ENCODE results near the gene TMC4. TPM values are rescaled to one million over a fixed set of nuclear protein-coding genes. Genes with fewer than 3 reads are reported as not detected.

The TMC4 gene
- total and polyA plus RNA-seq, 4 donors = 26.1 to 81.0 (median 33.9) TPM

GRCh38 chr19:54159352-54160181 lies 13.4 kb downstream of the TMC4 start, which contains the start of gene LENG1:
TSS of gene LENG1 (minus strand) at chr19:54159721. CDS start at chr19:54159695, 26 bp downstream.
- H3K4me3 ChIP-seq = peak within 1 kb of the TSS; percentile 39
- 0% methylated on average over 72 of the region's 72 CpGs for WGBS, 2 donors
- H3K9ac ChIP-seq (ENCODE audit: insufficient read depth in 1 of 2, low read length in 2 of 2) = peak within 1 kb of the TSS; percentile 71 to 81
- ATAC-seq (ENCODE audit: insufficient read depth, low FRiP score) = peak; percentile 91
- H3K9me3 ChIP-seq (ENCODE audit: control insufficient read depth in 4 of 4, insufficient read depth in 3 of 4, low read length in 3 of 4) = no peaks in the 10 kb centered on the region
- H3K4me1 ChIP-seq (ENCODE audit: control insufficient read depth in 5 of 5, insufficient read depth in 5 of 5, low read length in 5 of 5) = peaks cover 7 to 22% (median 9%) of the 10 kb centered on the region in 5 donors
- DNase-seq = peak; percentile 100
- H3K27ac ChIP-seq (ENCODE audit: low read depth in 1 of 2, low read length in 1 of 2) = peak within 1 kb of the TSS; percentile 90 to 96
- peaks cover 0 to 2% (median 0%) of the 10 kb centered on the region in 3 donors for H3K27me3 ChIP-seq (ENCODE audit: control insufficient read depth in 3 of 3, insufficient read depth in 3 of 3, low read length in 2 of 3)
- H3K36me3 ChIP-seq (ENCODE audit: control insufficient read depth in 4 of 4, insufficient read depth in 4 of 4, low read length in 4 of 4) = peaks cover 0 to 28% (median 6%) of the 10 kb centered on the region in 4 donors
- TF ChIP-seq CTCF (IDR thresholded peaks at IDR 0.05; ENCODE audit: control extremely low read depth, extremely low read depth) = peak; percentile 31

GRCh38 chr19:54158812-54159351 lies 14.1 kb downstream of the TMC4 start:
- DNase-seq (no peak), ATAC-seq (ENCODE audit: insufficient read depth, low FRiP score) (no peak)
- peak overlapping the region; percentile 87 to 96 for H3K27ac ChIP-seq (ENCODE audit: low read depth in 1 of 2, low read length in 1 of 2)
- H3K4me1 ChIP-seq (ENCODE audit: control insufficient read depth in 5 of 5, insufficient read depth in 5 of 5, low read length in 5 of 5) = peaks cover 7 to 20% (median 9%) of the 10 kb centered on the region in 5 donors
- peaks cover 0 to 34% (median 10%) of the 10 kb centered on the region in 4 donors for H3K36me3 ChIP-seq (ENCODE audit: control insufficient read depth in 4 of 4, insufficient read depth in 4 of 4, low read length in 4 of 4)
- H3K9me3 ChIP-seq (ENCODE audit: control insufficient read depth in 4 of 4, insufficient read depth in 3 of 4, low read length in 3 of 4) = no peaks in the 10 kb centered on the region
- peak overlapping the region; percentile 39 for H3K4me3 ChIP-seq
- H3K27me3 ChIP-seq (ENCODE audit: control insufficient read depth in 3 of 3, insufficient read depth in 3 of 3, low read length in 2 of 3) = no peaks in the 10 kb centered on the region
- peak overlapping the region in 1 of 2 donors; percentile 14 for H3K9ac ChIP-seq (ENCODE audit: insufficient read depth in 1 of 2, low read length in 2 of 2)
- no peak for TF ChIP-seq CTCF (IDR thresholded peaks at IDR 0.05; ENCODE audit: control extremely low read depth, extremely low read depth)
- 8 to 11% methylated on average over 19 of the region's 19 CpGs for WGBS, 2 donors

- no peaks in the 10 kb centered on the region for H3K9me3 ChIP-seq (ENCODE audit: control insufficient read depth in 4 of 4, insufficient read depth in 3 of 4, low read length in 3 of 4)
- DNase-seq (no peak), ATAC-seq (ENCODE audit: insufficient read depth, low FRiP score) (no peak)
- H3K4me3 ChIP-seq = no peak overlapping the region
- peaks cover 9 to 53% (median 14%) of the 10 kb centered on the region in 4 donors for H3K36me3 ChIP-seq (ENCODE audit: control insufficient read depth in 4 of 4, insufficient read depth in 4 of 4, low read length in 4 of 4)
- TF ChIP-seq CTCF (IDR thresholded peaks at IDR 0.05; ENCODE audit: control extremely low read depth, extremely low read depth) = no peak
- H3K4me1 ChIP-seq (ENCODE audit: control insufficient read depth in 5 of 5, insufficient read depth in 5 of 5, low read length in 5 of 5) = peaks cover 4 to 20% (median 9%) of the 10 kb centered on the region in 5 donors
- H3K27ac ChIP-seq (ENCODE audit: low read depth in 1 of 2, low read length in 1 of 2) = no peak overlapping the region
- no peaks in the 10 kb centered on the region for H3K27me3 ChIP-seq (ENCODE audit: control insufficient read depth in 3 of 3, insufficient read depth in 3 of 3, low read length in 2 of 3)
- H3K9ac ChIP-seq (ENCODE audit: insufficient read depth in 1 of 2, low read length in 2 of 2) = no peak overlapping the region
- 92 to 94% methylated on average over 3 of the region's 3 CpGs for WGBS, 2 donors
Measured at GRCh38 chr19:54156953-54157352, 16.0 kb downstream of the TMC4 start.
